Measurements from ENCODE around the gene CEACAM16.

- TF ChIP-seq RNF2 (IDR thresholded peaks at IDR 0.05) (no peak), ZNF830 (CRISPR knock-in tag; IDR thresholded peaks at IDR 0.05) (no peak), FOSL1 (tag; conservative IDR thresholded peaks at IDR 0.05) (no peak)
Measured at GRCh38 chr19:44687888-44688287, 11.1 kb upstream of the CEACAM16 start.
